HG03354 (cell line): ENCODE measurements around the gene WNT6.

Experiments
- ATAC-seq: cut with Tn5 transposase; IDR thresholded peaks from one replicate; pipeline ENCODE4 v1.9.1; 2021; ENCODE audit warnings: mild to moderate bottlenecking; ENCODE audit not compliant: unreplicated experiment, poor library complexity, severe bottlenecking

The WNT6 gene

DNA sequence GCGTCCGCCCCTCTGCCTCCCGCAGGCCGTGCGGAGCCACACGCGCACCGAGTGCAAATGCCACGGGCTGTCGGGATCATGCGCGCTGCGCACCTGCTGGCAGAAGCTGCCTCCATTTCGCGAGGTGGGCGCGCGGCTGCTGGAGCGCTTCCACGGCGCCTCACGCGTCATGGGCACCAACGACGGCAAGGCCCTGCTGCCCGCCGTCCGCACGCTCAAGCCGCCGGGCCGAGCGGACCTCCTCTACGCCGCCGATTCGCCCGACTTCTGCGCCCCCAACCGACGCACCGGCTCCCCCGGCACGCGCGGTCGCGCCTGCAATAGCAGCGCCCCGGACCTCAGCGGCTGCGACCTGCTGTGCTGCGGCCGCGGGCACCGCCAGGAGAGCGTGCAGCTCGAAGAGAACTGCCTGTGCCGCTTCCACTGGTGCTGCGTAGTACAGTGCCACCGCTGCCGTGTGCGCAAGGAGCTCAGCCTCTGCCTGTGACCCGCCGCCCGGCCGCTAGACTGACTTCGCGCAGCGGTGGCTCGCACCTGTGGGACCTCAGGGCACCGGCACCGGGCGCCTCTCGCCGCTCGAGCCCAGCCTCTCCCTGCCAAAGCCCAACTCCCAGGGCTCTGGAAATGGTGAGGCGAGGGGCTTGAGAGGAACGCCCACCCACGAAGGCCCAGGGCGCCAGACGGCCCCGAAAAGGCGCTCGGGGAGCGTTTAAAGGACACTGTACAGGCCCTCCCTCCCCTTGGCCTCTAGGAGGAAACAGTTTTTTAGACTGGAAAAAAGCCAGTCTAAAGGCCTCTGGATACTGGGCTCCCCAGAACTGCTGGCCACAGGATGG, 14.0 kb downstream of the WNT6 start:
- ATAC-seq: no peak

DNA sequence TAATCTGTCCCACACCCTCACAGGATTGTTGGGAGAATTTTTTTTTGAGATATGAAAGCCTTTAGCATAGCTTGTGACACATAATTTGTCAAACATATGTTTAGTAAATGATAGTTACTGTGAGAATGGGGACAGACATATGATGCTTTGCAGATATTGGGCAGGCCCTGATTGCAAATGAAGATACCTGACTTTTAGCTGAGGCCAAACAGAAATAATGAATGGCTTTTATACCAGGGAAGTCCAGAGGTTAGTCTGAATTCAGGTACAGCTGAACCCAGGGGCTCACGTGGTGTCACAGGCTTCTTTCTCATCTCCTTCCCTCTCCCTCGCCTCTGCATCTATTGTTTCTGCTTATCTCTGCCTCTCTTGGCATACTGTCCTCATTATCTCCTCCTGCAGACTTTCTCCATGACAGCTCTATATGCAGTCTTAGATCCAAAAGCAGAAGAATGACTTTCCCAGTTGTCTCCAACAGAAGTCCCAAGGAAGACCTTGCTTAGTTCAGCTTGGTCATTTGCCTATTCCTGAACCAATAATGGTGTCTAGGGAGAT, 16.2 kb downstream of the WNT6 start:
- no peak for ATAC-seq

DNA sequence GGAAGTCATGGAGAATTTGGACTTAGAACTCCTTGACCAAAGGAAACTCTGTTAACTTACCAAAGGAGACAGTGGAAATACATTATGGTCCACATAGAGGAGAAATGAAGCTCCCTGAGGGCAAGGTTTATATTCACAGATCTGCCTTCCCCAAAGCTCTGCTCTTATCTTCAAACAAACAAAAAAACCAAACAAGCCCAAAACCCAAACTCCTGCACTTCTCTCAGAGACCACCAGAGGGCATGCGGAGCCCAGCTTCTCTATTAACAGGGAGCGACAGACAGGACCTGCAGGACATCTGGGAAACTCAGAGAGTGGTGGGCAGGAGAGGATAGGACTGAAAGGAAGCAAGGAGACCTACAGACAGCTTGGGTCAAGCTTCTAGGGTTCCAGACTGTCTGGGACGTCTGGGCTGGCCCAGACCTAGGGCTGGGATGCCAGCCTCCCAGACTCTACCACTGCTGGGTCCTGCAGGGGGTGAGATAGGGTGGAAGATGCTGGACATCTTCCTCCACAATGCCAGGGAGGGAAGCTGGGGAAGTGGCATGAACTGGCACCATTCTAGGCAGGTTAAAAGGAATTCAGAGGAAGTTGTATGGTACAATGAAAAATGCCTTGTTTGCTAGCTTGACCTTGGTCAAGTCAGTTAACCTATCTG, 17.1 kb downstream of the WNT6 start:
- no peak for ATAC-seq

DNA sequence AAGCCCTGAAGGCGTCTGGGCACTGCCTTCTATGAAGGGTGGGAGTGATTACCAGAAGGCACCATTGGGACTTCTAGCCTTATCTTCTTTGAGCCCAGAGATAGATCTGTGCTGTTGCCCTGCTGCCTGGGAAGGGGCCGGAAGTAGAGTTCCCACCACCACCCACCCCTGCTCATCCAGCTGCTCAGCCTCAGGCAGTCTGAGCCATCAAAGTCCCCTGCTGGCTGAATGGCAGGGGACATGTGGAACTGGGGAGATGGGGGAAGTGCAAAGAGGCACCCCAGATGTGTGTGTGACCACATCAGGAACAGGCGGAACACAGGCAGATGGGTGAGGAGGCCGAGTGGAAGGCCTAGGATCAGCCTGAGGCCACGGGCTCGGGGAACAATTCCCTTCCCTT, 17.7 kb downstream of the WNT6 start:
- ATAC-seq: no peak

DNA sequence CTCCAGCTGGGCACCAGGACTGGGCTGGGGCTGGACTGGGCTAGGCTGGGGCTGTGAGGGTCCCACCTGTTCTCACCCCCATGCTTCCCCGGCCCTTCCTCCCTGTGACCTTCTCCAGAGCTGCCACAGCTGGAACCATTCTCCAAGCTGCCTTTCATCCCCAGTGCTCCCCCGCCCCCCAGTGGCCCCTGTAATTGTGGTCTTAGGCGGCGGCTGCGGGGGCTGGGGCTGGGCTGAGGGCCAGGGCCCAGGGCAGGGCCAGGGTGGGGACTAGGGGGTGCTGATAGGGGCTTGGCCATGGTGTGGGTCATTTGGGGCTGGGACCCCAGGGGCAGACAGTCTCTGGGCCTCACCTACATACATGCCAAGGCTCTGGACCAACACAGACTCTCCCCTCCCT, 18.3 kb downstream of the WNT6 start:
- no peak for ATAC-seq

- no peak for ATAC-seq
These were observed 18.9 kb downstream of the WNT6 start for GRCh38 chr2:218878486-218878885.

GRCh38 chr2:218878926-218879761, 19.5 kb downstream of the WNT6 start:
- no peak for ATAC-seq

GRCh38 chr2:218879776-218880101, 20.1 kb downstream of the WNT6 start:
- no peak for ATAC-seq

- peak; percentile 75 for ATAC-seq
These were observed 20.7 kb downstream of the WNT6 start, which contains the start of gene WNT10A for GRCh38 chr2:218880102-218880858. Gene WNT10A, plus strand, starts transcription at chr2:218880852. Its CDS starts 144 bp downstream, at chr2:218880996.

DNA sequence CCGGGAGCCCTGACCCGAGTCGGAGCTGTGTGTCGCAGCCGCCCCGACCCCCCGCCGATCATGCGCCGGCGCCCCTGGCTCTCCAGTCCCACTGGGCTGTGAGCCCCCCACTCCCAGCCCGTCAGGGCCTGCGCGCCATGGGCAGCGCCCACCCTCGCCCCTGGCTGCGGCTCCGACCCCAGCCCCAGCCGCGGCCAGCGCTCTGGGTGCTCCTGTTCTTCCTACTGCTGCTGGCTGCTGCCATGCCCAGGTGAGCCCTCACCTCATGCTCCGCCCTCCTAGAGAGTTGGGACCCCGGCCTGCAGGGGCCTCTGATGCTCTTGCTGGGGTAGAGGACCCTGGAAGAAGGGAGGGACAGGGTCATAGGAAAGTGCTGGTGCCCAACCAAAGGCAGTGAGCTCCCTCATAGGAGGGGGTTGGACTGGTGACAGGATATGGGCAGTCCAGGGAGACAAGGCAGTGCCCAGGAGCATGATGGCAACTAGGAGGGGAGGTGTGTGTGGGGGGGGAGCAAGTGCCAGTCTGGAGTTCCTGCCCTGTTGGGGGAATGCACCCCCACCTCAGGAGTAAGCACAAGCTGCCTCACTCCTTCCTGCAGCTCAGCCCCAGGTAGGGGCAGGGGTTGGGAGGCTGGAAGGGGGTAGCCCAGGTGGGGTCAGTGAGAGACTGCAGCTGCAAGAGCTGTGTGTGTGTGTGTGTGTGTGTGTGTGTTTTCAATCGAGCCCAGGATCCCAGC, 21.4 kb downstream of the WNT6 start:
- ATAC-seq: no peak

- ATAC-seq: no peak
These were observed 22.3 kb downstream of the WNT6 start for GRCh38 chr2:218881744-218882460.

DNA sequence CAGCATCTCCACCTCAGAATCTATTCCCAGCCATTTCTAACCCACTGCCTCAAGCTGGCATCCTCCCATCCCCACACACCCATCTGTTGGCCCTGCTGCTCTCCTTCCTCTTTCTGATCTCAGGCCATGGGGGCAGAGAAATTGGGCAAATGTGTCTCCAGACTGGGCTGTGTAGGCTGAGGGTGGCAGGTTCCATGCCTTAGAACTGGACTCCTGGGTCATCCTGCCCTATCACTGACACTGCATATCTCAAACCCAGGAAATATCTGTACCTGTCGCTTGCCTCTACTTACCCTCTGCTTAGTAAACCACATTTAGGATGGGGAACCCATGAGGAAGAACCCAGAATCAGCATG, 22.8 kb downstream of the WNT6 start:
- no peak for ATAC-seq

DNA sequence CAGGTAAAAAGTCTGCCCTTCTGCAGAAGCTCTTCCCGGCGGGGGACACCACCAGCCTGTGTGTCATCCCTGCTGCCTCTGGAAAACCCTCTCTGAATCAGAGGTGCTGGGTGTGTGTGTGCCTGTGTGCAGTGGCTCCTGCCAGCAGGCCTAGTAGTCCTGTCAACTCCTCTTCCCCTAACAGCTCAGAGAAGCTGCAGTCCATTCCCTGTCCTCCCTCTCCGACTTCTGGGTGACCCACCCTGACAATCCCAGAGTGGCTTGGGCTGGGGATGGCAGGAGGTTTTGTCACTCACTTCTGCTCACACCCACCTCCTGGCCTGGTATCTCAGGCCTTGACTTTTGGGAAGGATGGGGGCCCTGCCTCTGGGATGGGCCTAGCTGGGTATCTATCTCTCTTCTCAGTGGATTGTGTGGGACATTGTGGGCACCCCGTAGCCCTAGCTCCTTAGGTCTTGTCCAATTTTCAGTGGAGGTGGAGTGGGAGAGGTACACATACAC, 23.3 kb downstream of the WNT6 start:
- ATAC-seq: no peak

DNA sequence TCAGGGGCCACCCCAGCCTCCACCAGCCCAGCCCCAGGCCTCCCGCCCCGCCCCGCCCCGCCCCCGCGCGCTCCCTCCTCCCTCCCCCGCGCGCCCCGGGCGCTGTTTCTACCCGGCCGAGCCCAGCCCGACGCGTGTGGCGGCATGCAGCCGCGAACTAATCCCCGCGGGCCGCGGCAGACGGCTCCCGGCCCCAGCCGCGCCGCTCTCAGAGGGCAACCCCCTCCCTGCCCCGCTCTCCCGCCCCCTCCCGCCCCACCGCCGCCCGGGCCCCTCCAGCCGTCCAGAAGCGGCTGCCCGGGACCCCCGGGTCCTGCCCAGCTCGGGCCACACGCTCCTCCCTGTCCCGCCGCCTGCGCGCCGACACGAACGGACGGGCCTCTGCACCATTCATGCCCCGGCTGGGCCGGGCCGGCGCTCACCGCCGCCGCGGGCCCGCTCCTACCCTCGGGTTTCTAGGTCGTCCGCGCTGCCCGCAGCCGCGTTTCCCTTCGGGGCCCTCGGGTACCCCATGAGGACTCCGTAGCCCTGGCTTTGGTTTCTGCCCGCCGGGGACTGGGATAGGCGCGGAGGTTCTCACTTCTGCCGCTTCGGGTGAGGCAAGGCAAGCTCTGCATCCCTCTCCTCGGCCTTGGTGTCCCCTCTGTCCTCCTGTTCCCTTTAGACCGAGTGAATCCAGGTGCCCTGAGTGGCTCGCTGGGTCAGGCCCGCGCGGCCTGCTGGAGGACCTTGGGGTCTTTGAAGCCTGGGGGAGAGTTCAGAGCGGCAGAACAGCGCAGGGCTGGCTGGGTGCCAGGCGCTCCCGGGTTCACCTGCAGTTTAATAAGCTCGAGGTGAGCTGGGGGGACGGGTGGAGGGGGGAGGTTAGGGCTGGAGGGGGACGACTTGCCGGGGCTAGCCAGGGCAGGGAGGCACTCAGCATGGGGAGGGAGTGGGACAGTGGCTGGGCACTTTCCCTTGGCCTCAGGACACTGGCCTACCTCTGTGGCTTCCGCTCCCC, 24.2 kb downstream of the WNT6 start:
- ATAC-seq: no peak

GRCh38 chr2:218884519-218884918, 24.9 kb downstream of the WNT6 start:
- ATAC-seq: no peak

- peak; percentile 60 for ATAC-seq
These were observed 26.7 kb downstream of the WNT6 start for GRCh38 chr2:218885981-218886947.
